Measurements from ENCODE around the gene TBX2. TPM values are rescaled to one million over a fixed set of nuclear protein-coding genes. Genes with fewer than 3 reads are reported as not detected.

TBX2 gene
- polyA plus RNA-seq, 1 donor (not counting 4 experiments of a cell fraction or from before 2014, with no cell fraction given): not detected

- Histone ChIP-seq H3K4me2 (ENCODE audit: control insufficient read depth, extremely low read depth, insufficient read depth, low read depth, low read length) (no peak overlapping the region), H3K9me1 (ENCODE audit: control insufficient read depth, extremely low read depth, insufficient read depth, low read length) (no peaks in the 10 kb centered on the region), H3K27ac (ENCODE audit: control insufficient read depth, insufficient read depth, low read length) (no peak overlapping the region), H2AFZ (ENCODE audit: control insufficient read depth, low read length) (no peak overlapping the region), H3K4me1 (ENCODE audit: control insufficient read depth, extremely low read depth, insufficient read depth, low read length) (no peaks in the 10 kb centered on the region), H3K9me3 (ENCODE audit: control insufficient read depth, low read depth, low read length) (no peaks in the 10 kb centered on the region), H4K20me1 (ENCODE audit: control insufficient read depth, extremely low read depth, insufficient read depth, low read length) (no peaks in the 10 kb centered on the region), H3K36me3 (ENCODE audit: control insufficient read depth in 2 of 2, extremely low read depth in 1 of 2, insufficient read depth in 2 of 2, low read length in 2 of 2) (no peaks in the 10 kb centered on the region), H3K9ac (ENCODE audit: control insufficient read depth, extremely low read depth, insufficient read depth, low read length) (no peak overlapping the region), H3K79me2 (ENCODE audit: control insufficient read depth, insufficient read depth, low read length) (no peaks in the 10 kb centered on the region), H3K4me3 (ENCODE audit: control insufficient read depth in 2 of 3, extremely low read depth in 1 of 3, insufficient read depth in 2 of 3, low read depth in 1 of 3, low read length in 3 of 3) (no peak overlapping the region), H3K27me3 (ENCODE audit: control insufficient read depth, extremely low read depth, insufficient read depth, low read length) (peaks cover 8% of the 10 kb centered on the region)
- FAIRE-seq (no peak), DNase-seq (ENCODE audit: low read depth, low spot score) (no peak)
- dilution Hi-C loops (cut with MboI; ENCODE audit: extremely low pct_ligation_motif_present, low sequenced_read_pairs): no loop called here
- TF ChIP-seq CTCF (optimal IDR thresholded peaks at IDR 0.05 in 1 of 3, IDR thresholded peaks at IDR 0.05 in 1 of 3, conservative IDR thresholded peaks at IDR 0.05 in 1 of 3; ENCODE audit: extremely low read depth in 1 of 3, insufficient read depth in 2 of 3, low read length in 3 of 3) (no peak), EZH2 (IDR thresholded peaks at IDR 0.05; ENCODE audit: low read length) (no peak)
Measured at GRCh38 chr17:61442878-61443474, 43.3 kb downstream of the TBX2 start.

GRCh38 chr17:61443475-61443882, 43.8 kb downstream of the TBX2 start:
- Histone ChIP-seq H3K79me2 (ENCODE audit: control insufficient read depth, insufficient read depth, low read length) (no peaks in the 10 kb centered on the region), H3K36me3 (ENCODE audit: control insufficient read depth in 2 of 2, extremely low read depth in 1 of 2, insufficient read depth in 2 of 2, low read length in 2 of 2) (no peaks in the 10 kb centered on the region), H3K9me3 (ENCODE audit: control insufficient read depth, low read depth, low read length) (no peaks in the 10 kb centered on the region), H3K4me1 (ENCODE audit: control insufficient read depth, extremely low read depth, insufficient read depth, low read length) (no peaks in the 10 kb centered on the region), H2AFZ (ENCODE audit: control insufficient read depth, low read length) (no peak overlapping the region), H4K20me1 (ENCODE audit: control insufficient read depth, extremely low read depth, insufficient read depth, low read length) (no peaks in the 10 kb centered on the region), H3K27me3 (ENCODE audit: control insufficient read depth, extremely low read depth, insufficient read depth, low read length) (peaks cover 10% of the 10 kb centered on the region), H3K9me1 (ENCODE audit: control insufficient read depth, extremely low read depth, insufficient read depth, low read length) (no peaks in the 10 kb centered on the region), H3K27ac (ENCODE audit: control insufficient read depth, insufficient read depth, low read length) (no peak overlapping the region), H3K4me2 (ENCODE audit: control insufficient read depth, extremely low read depth, insufficient read depth, low read depth, low read length) (no peak overlapping the region), H3K4me3 (ENCODE audit: control insufficient read depth in 2 of 3, extremely low read depth in 1 of 3, insufficient read depth in 2 of 3, low read depth in 1 of 3, low read length in 3 of 3) (no peak overlapping the region), H3K9ac (ENCODE audit: control insufficient read depth, extremely low read depth, insufficient read depth, low read length) (no peak overlapping the region)
- dilution Hi-C loops (cut with MboI; ENCODE audit: extremely low pct_ligation_motif_present, low sequenced_read_pairs): no loop called here
- no peak for FAIRE-seq
- TF ChIP-seq CTCF (optimal IDR thresholded peaks at IDR 0.05 in 1 of 3, IDR thresholded peaks at IDR 0.05 in 1 of 3, conservative IDR thresholded peaks at IDR 0.05 in 1 of 3; ENCODE audit: extremely low read depth in 1 of 3, insufficient read depth in 2 of 3, low read length in 3 of 3) (no peak), EZH2 (IDR thresholded peaks at IDR 0.05; ENCODE audit: low read length) (no peak)
- DNase-seq (ENCODE audit: low read depth, low spot score): no peak

All from keratinocyte (primary cell).